HG03575 (cell line): Measurements from ENCODE around the gene CHORDC1.
"Not testable (repeated sequence)": the region's sequence is repeated elsewhere in the genome, so short reads cannot be mapped to it uniquely, and the experiment has no call there.

Source experiments
- ATAC-seq: cut with Tn5 transposase; IDR thresholded peaks from one replicate; pipeline ENCODE4 v1.9.1; 2021; ENCODE audit not compliant: unreplicated experiment, insufficient number of reproducible peaks, low FRiP score; ENCODE audit errors: extremely low read depth

The CHORDC1 gene

GRCh38 chr11:90166982-90167573, 55.8 kb downstream of the CHORDC1 start:
- ATAC-seq = not testable (repeated sequence)
